Measurements from ENCODE around the gene KANSL1.

DNA sequence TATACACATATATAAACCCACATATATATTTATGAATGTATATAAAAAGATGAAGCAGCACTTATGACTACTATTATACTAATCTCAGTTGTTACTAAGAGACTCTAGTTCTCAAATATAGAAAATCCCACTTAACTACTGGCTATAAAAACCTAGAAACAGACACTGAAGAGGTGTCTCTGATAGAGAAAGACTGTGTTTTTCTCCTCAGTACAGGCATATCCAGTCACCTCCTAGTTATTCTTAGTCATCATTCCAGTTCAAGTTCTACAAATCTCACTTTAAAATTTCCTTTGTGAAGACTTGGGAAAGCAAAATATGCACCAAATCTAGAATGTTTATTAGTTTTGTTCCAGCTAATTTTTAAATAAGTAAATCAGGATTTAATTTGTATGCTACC is 100.2 kb downstream of the KANSL1 start:
- TF ChIP-seq, protein P1, sequence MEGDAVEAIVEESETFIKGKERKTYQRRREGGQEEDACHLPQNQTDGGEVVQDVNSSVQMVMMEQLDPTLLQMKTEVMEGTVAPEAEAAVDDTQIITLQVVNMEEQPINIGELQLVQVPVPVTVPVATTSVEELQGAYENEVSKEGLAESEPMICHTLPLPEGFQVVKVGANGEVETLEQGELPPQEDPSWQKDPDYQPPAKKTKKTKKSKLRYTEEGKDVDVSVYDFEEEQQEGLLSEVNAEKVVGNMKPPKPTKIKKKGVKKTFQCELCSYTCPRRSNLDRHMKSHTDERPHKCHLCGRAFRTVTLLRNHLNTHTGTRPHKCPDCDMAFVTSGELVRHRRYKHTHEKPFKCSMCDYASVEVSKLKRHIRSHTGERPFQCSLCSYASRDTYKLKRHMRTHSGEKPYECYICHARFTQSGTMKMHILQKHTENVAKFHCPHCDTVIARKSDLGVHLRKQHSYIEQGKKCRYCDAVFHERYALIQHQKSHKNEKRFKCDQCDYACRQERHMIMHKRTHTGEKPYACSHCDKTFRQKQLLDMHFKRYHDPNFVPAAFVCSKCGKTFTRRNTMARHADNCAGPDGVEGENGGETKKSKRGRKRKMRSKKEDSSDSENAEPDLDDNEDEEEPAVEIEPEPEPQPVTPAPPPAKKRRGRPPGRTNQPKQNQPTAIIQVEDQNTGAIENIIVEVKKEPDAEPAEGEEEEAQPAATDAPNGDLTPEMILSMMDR (conservative IDR thresholded peaks at IDR 0.05 in 1 of 2, IDR thresholded peaks at IDR 0.05 in 1 of 2; ENCODE audit: extremely low read depth in 1 of 2, insufficient read depth in 1 of 2, low read depth in 1 of 2, low read length in 2 of 2): no peak
- TF ChIP-seq EZH2 (IDR thresholded peaks at IDR 0.05; ENCODE audit: borderline replicate concordance, low read length): no peak
